ENCODE data around the gene CIRBP. TPM values are rescaled to one million over a fixed set of nuclear protein-coding genes. Genes with fewer than 3 reads are reported as not detected.

Gene CIRBP
- total RNA-seq = 317 and 409 TPM in 2 replicates

DNA sequence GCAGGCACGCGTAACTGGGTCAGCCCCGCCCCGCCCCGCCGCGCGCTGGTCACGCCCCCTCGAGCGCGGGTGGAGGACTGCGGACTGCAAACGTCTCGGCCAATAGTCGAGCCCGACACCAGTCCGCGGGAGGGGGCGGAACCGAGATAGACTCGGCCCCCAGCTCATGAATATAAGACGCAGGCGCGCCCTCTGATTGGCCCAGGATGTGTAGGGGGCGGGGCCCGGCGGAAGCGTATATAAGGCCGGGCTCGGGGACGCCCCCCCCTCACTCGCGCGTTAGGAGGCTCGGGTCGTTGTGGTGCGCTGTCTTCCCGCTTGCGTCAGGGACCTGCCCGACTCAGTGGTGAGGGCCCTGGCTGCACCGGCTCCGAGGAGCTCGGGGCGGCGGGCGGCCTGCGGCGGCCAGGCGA lies at the start of gene CIRBP:
Gene CIRBP, plus strand, starts transcription at position 268 of the 413 bp plus-strand sequence. CDS start 1,602 bp downstream, outside the sequence.

DNA sequence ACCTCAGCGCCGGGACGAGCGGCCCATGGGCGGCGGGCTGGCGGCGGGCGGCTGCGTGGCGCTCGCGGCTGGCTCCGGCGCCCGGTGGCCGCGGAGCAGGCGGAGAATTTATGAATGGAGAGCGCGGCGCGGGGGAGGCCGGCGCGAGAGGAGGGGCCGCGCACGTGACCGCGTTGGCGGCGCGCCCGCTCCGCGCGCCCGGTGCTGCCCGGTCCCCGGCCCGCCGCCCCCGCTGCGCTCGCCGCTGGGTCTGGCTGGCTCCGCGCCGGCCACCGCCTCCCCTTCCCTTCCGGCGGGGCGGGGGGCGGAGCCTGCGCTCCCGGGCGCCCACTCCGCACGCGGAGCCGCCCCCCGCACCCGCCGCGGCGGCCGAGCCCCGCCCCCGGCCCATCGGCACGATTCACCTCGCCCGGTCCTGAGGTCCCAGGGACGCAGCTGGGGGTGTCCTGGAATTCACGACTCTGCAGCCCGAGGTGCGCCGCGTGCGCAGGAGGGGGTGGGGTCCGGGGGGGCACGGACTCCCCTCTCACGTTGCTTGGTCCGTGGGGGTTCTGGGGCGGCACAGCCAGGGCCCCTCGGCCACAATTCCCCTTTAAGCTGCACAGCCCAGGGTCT lies 31.3 kb upstream of the CIRBP start, which contains the start of gene CBARP:
Gene CBARP, minus strand, starts transcription at position 252 of the 615 bp plus-strand sequence. CDS start 1,905 bp downstream, outside the sequence.

DNA sequence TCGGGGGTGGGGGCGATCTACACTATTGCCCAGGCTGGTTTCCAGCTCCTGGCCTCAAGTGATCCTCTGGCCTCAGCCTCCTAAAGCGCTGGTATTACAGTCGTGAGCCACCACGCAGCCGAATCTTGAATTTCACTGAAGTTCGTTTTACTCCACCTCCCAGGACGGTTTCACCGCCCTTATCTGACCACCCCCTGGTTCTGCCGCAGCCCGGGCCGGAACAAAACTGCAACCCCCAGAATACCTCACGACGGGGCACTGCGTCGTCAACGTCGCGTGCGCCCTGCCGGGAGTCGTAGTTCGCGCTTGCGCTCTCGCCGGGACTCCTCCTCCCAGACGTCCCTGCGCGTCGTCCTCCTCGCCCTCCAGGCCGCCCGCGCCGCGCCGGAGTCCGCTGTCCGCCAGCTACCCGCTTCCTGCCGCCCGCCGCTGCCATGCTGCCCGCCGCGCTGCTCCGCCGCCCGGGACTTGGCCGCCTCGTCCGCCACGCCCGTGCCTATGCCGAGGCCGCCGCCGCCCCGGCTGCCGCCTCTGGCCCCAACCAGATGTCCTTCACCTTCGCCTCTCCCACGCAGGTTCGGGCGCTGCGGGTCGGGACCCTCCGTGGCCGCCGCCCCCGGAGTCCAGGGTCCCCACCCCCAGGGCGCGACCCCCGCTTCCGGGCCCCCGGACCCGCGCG lies 27.6 kb upstream of the CIRBP start, which contains the start of gene ATP5F1D:
Gene ATP5F1D, plus strand, starts transcription at position 335 of the 679 bp plus-strand sequence. Its CDS starts 100 bp downstream, at position 435.

DNA sequence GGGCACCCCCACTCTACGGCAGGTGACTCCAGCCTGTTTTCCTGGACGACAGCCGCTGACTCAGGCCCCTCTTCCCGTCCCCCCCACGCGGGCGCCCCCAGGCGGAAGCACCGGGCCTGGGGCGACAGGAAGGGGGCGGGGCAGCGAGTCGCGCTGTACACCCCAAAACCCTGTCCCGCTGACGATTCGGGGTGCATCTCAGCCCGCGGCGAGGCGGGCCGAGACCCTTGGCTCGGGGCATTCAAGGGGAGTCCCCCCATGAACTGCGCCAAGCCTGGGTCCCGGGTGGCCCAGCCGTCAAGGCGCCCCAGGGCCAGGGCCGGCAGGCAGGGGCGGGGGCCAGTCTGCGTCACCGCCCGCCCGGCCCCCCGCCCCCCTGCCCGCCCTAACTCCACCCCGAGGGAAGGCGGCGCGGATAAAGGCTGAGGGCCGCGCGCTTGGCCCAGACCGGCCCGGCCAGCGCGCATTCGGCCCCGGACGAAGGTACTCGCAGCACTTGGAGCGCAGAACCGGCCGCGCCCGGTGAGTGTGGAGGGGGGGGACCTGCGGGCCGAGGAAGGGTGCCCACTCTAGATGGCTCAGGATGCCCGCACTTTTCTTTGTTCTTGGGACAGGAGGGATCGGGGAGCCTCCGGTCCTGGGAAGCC lies 20.9 kb upstream of the CIRBP start, which contains the start of gene MIDN:
Gene MIDN, plus strand, starts transcription at position 445 of the 647 bp plus-strand sequence. CDS start 1,714 bp downstream, outside the sequence.

DNA sequence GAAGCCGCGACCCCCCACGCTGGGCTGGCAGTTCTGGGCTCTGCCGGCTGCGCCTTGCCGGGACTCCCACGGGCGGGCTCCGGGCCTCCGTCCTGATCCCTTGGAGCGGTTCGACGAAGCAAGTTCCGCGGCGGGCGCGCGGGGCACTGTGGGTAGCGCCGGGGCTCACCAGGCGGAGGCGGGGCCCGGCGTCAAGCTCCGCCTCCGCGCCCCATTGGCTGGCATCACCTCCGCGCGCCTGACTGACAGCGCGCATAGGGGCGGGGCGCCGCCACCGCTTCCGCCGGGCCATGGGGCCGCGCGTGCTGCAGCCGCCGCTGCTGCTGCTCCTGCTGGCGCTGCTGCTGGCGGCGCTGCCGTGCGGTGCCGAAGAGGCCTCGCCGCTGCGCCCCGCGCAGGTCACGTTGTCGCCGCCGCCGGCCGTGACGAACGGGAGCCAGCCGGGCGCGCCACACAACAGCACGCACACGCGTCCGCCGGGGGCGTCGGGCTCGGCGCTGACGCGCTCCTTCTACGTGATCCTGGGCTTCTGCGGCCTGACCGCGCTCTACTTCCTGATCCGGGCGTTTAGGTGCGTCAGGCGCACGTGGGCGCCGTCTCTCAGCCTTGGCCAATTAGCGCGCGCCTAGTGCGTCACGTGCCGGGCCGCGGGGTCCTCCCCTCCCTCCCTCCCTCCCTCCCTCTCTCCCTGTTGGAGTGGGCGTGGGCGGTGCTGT lies 6.3 kb downstream of the CIRBP start, which contains the start of gene FAM174C:
Gene FAM174C, plus strand, starts transcription at position 271 of the 716 bp plus-strand sequence. Its CDS starts 20 bp downstream, at position 291.

DNA sequence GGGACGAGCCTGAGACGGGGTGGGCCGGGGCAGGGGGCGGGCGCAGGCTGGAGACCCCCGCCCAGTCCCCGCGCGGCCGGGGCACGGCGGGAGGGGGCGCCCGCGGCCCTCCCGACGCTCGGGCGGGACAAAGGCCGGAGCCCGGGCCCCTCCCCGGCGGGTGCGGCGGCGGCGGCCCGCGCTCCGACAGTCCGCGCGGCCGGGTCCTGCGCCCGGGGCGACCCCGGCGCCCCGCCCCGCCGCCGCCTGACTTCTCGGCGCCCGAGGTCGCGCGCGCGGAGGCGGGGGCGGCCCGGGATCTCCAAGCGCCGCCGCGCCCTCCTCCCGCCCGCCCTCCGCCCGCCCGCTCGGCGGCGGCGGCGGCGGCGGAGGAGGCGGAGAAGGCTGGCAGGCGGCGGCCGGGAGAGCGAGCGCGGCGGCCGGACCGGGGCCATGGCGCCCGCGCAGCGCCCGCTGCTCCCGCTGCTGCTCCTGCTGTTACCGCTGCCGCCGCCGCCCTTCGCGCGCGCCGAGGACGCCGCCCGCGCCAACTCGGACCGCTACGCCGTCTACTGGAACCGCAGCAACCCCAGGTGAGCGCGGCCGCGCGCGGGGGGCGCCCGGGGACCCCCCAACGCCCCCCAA lies 16.7 kb downstream of the CIRBP start, which contains the start of gene EFNA2:
Gene EFNA2, plus strand, starts transcription at position 137 of the 624 bp plus-strand sequence. Its CDS starts 296 bp downstream, at position 433.

Other genes starting within 250 kb of the CIRBP start
- 140 and 146 TPM in 2 replicates for gene TMEM259, start 248.2 kb upstream of the CIRBP start, total RNA-seq
- not detected in 2 replicates for gene RNU6-2, start 247.8 kb upstream of the CIRBP start, total RNA-seq
- 177 and 287 TPM in 2 replicates for gene CNN2, start 242.7 kb upstream of the CIRBP start, total RNA-seq
- gene ABCA7, start 229.2 kb upstream of the CIRBP start, total RNA-seq = 4.5 and 5.8 TPM in 2 replicates
- 4.9 and 8.1 TPM in 2 replicates for gene ARHGAP45, start 202.2 kb upstream of the CIRBP start, total RNA-seq
- 198 and 220 TPM in 2 replicates for gene POLR2E, start 174.0 kb upstream of the CIRBP start, total RNA-seq
- 486 and 619 TPM in 2 replicates for gene GPX4, start 165.3 kb upstream of the CIRBP start, total RNA-seq
- 48.2 and 84.6 TPM in 2 replicates for gene SBNO2, start 95.1 kb upstream of the CIRBP start, total RNA-seq
- 51.4 and 70.3 TPM in 2 replicates for gene STK11, start 63.6 kb upstream of the CIRBP start, total RNA-seq
- gene CBARP, start 31.3 kb upstream of the CIRBP start, total RNA-seq = 3.7 and 4.0 TPM in 2 replicates
- 66.6 and 105 TPM in 2 replicates for gene ATP5F1D, start 27.6 kb upstream of the CIRBP start, total RNA-seq
- gene MIDN, start 20.7 kb upstream of the CIRBP start, total RNA-seq = 22.0 and 38.2 TPM in 2 replicates
- gene FAM174C, start 6.2 kb downstream of the CIRBP start, total RNA-seq = 26.9 and 75.8 TPM in 2 replicates
- not detected in 2 replicates for gene EFNA2, start 16.5 kb downstream of the CIRBP start, total RNA-seq
- 77.1 and 87.6 TPM in 2 replicates for gene NDUFS7, start 114.6 kb downstream of the CIRBP start, total RNA-seq
- 24.7 and 46.7 TPM in 2 replicates for gene GAMT, start 132.2 kb downstream of the CIRBP start, total RNA-seq
- gene DAZAP1, start 138.3 kb downstream of the CIRBP start, total RNA-seq = 35.6 and 59.5 TPM in 2 replicates
- gene RPS15, start 169.1 kb downstream of the CIRBP start, total RNA-seq = 1,770 and 2,629 TPM in 2 replicates
- 0.16 TPM in 1 of 2 replicates, not detected in the other for gene APC2, start 180.8 kb downstream of the CIRBP start, total RNA-seq
- gene C19orf25, start 209.9 kb downstream of the CIRBP start, total RNA-seq = 37.4 and 43.3 TPM in 2 replicates
- gene PCSK4, start 221.0 kb downstream of the CIRBP start, total RNA-seq = 0.18 and 0.97 TPM in 2 replicates
- gene REEP6, start 221.8 kb downstream of the CIRBP start, total RNA-seq = 1.8 and 5.8 TPM in 2 replicates
- 3.4 and 11.8 TPM in 2 replicates for gene ADAMTSL5, start 243.7 kb downstream of the CIRBP start, total RNA-seq

Measured in cardiac atrium fibroblast (primary cell).